Myocyte (in vitro differentiated cells): ENCODE data around the gene KCNQ1. TPM values are rescaled to one million over a fixed set of nuclear protein-coding genes. Genes with fewer than 3 reads are reported as not detected.
A peak's percentile ranks its signal among the peaks of the same experiment; 100 is the strongest.

Experiments
- DNase-seq: peaks from one replicate; pipeline ENCODE4 v3.0.0-alpha.2; 2012; ENCODE audit warnings: low read depth
- total RNA-seq: library from RNA; depleted of rRNA; stranded (reverse); fragments of >200 nt; gene quantifications from 2 replicates; pipeline ENCODE4 v1.2.3, GENCODE V29; 2014

Gene KCNQ1
- total RNA-seq, 1 donor from 2014 or later: 0.32 TPM

- no peak for DNase-seq
Measured at GRCh38 chr11:2846056-2846455, 401.2 kb downstream of the KCNQ1 start.

- DNase-seq: no peak
Measured at GRCh38 chr11:2846470-2846869, 401.7 kb downstream of the KCNQ1 start.

- DNase-seq: no peak
Measured at GRCh38 chr11:2847561-2847960, 402.8 kb downstream of the KCNQ1 start.

- no peak for DNase-seq
Measured at GRCh38 chr11:2848497-2848896, 403.7 kb downstream of the KCNQ1 start.

GRCh38 chr11:2849994-2850770 lies 405.4 kb downstream of the KCNQ1 start:
- no peak for DNase-seq

- DNase-seq: no peak
Measured at GRCh38 chr11:2853401-2853800, 408.6 kb downstream of the KCNQ1 start.

- DNase-seq: no peak
Measured at GRCh38 chr11:2853997-2854560, 409.3 kb downstream of the KCNQ1 start.

GRCh38 chr11:2855162-2855561 lies 410.4 kb downstream of the KCNQ1 start:
- DNase-seq: no peak

GRCh38 chr11:2857276-2857675 lies 412.5 kb downstream of the KCNQ1 start:
- no peak for DNase-seq

- no peak for DNase-seq
Measured at GRCh38 chr11:2857918-2858317, 413.1 kb downstream of the KCNQ1 start.

GRCh38 chr11:2858995-2859698 lies 414.3 kb downstream of the KCNQ1 start:
- no peak for DNase-seq

- DNase-seq: no peak
Measured at GRCh38 chr11:2859699-2860037, 414.9 kb downstream of the KCNQ1 start.

- DNase-seq: peak; percentile 24
Measured at GRCh38 chr11:2860636-2861035, 415.8 kb downstream of the KCNQ1 start.

GRCh38 chr11:2862395-2863275 lies 417.8 kb downstream of the KCNQ1 start:
- no peak for DNase-seq

GRCh38 chr11:2863276-2863618 lies 418.4 kb downstream of the KCNQ1 start:
- no peak for DNase-seq

GRCh38 chr11:2864901-2865300 lies 420.1 kb downstream of the KCNQ1 start:
- no peak for DNase-seq

- no peak for DNase-seq
Measured at GRCh38 chr11:2865922-2866577, 421.2 kb downstream of the KCNQ1 start.

GRCh38 chr11:2867142-2867541 lies 422.3 kb downstream of the KCNQ1 start:
- DNase-seq: no peak

- no peak for DNase-seq
Measured at GRCh38 chr11:2867722-2868505, 423.1 kb downstream of the KCNQ1 start.

- no peak for DNase-seq
Measured at GRCh38 chr11:2868506-2869133, 423.8 kb downstream of the KCNQ1 start.
